ENCODE data around the gene CCNYL1.

GRCh38 chr2:207754498-207755383 lies 43.3 kb downstream of the CCNYL1 start:
- TF ChIP-seq SIN3A (IDR thresholded peaks at IDR 0.05; ENCODE audit: borderline replicate concordance, low read depth, low read length) = no peak
- no peak for TF ChIP-seq MAX (IDR thresholded peaks at IDR 0.05; ENCODE audit: low read depth)
- TF ChIP-seq NFIC (IDR thresholded peaks at IDR 0.05; ENCODE audit: borderline replicate concordance) = no peak
- TF ChIP-seq RXRA (IDR thresholded peaks at IDR 0.05; ENCODE audit: borderline replicate concordance, low read depth) = no peak
- no peak for TF ChIP-seq REST (IDR thresholded peaks at IDR 0.05; ENCODE audit: low read depth, low read length)
- TF ChIP-seq TAF1 (IDR thresholded peaks at IDR 0.05; ENCODE audit: borderline replicate concordance, low read depth, low read length) = no peak
- TF ChIP-seq JUND (IDR thresholded peaks at IDR 0.05) = no peak
- TF ChIP-seq YY1 (IDR thresholded peaks at IDR 0.05; ENCODE audit: low read depth) = no peak
- no peak for TF ChIP-seq CTCF (IDR thresholded peaks at IDR 0.05)
- no peak for TF ChIP-seq RFX5 (IDR thresholded peaks at IDR 0.05; ENCODE audit: low read length)
- TF ChIP-seq MXI1 (IDR thresholded peaks at IDR 0.05; ENCODE audit: low read depth, low read length) = no peak
- TF ChIP-seq POLR2AphosphoS5 (IDR thresholded peaks at IDR 0.05; ENCODE audit: low read depth, low read length) = no peak
- TF ChIP-seq RAD21 (IDR thresholded peaks at IDR 0.05; ENCODE audit: low read length) = no peak
- TF ChIP-seq CHD2 (IDR thresholded peaks at IDR 0.05; ENCODE audit: low read length, partially characterized antibody) = no peak

Data from SK-N-SH (cell line).